ENCODE measurements around the gene SEPTIN12.

- TF ChIP-seq POLR2AphosphoS5 (IDR thresholded peaks at IDR 0.05) (no peak), CTCF (IDR thresholded peaks at IDR 0.05) (no peak), POLR2A (IDR thresholded peaks at IDR 0.05) (no peak), EP300 (IDR thresholded peaks at IDR 0.05) (no peak)
Observed at GRCh38 chr16:4747906-4748681, 40.1 kb downstream of the SEPTIN12 start.

Data from upper lobe of left lung (tissue), 4 donors.